GM12874 (cell line): ENCODE measurements around the gene C22orf31.

ENCODE experiments used
- TF ChIP-seq, protein P1 (sequence below): IDR thresholded peaks from 2 replicates; pipeline ENCODE4 v1.5.1; 2011; ENCODE audit warnings: low read depth, mild to moderate bottlenecking, control low read depth, low read length, moderate library complexity; ENCODE audit not compliant: insufficient read depth

Gene C22orf31

DNA sequence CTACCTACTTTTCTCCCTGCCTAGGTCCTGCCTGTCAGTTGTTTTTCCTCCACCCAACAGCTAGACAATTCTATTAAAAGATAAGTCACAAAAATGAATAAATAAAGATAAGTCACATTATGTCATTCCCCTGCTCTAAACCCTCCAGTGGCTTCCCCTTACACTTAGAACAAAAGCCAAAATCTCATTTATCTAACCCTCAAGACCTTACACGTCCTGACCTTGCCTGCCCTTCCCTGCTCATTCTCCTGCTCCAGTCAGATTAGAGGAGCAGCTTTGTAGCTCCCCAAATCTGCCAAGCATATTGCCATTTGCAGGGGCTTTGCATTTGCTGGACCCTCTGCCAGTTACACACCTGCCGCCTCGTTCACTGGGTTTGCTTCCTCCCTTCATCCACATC lies 27.9 kb upstream of the C22orf31 start:
- TF ChIP-seq, protein P1, sequence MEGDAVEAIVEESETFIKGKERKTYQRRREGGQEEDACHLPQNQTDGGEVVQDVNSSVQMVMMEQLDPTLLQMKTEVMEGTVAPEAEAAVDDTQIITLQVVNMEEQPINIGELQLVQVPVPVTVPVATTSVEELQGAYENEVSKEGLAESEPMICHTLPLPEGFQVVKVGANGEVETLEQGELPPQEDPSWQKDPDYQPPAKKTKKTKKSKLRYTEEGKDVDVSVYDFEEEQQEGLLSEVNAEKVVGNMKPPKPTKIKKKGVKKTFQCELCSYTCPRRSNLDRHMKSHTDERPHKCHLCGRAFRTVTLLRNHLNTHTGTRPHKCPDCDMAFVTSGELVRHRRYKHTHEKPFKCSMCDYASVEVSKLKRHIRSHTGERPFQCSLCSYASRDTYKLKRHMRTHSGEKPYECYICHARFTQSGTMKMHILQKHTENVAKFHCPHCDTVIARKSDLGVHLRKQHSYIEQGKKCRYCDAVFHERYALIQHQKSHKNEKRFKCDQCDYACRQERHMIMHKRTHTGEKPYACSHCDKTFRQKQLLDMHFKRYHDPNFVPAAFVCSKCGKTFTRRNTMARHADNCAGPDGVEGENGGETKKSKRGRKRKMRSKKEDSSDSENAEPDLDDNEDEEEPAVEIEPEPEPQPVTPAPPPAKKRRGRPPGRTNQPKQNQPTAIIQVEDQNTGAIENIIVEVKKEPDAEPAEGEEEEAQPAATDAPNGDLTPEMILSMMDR: no peak

DNA sequence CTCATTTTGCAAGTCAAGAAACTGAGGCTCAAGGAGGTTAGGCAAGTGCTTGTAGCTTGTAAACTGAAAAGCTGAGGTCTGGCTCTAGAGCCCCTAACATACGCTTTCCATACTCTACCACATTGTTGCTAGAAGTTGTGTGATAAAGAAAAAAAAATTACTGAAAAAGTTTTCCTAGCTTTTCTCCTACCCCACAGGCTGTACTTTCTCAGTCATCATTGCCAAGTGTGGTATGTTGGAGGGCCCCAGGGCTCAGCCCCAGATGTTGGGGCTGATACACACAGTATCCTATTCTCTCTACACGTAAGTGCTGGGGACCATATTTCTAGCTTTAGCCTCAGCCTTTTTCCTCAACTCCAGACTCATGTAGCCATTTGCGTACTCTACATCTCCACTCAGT lies 27.2 kb upstream of the C22orf31 start:
- TF ChIP-seq, protein P1: no peak

DNA sequence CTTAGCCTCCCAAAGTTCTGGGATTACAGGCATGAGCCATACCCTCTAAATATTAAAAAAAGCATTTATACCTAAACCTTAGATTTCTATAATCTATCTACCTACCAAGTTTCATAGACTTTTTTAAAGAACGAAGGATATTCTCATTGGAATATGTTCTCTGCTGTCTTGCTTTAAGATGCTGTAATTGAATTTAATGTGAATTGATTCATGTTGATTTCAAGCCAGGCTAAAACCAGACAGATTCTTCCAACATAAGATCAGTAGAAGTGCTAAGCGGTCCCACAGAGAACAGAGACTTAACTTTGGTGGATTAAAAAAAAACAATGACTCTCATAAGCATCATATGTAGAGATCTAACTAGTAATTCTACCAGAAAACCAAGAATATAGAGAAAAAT lies 25.4 kb upstream of the C22orf31 start:
- TF ChIP-seq, protein P1: no peak

DNA sequence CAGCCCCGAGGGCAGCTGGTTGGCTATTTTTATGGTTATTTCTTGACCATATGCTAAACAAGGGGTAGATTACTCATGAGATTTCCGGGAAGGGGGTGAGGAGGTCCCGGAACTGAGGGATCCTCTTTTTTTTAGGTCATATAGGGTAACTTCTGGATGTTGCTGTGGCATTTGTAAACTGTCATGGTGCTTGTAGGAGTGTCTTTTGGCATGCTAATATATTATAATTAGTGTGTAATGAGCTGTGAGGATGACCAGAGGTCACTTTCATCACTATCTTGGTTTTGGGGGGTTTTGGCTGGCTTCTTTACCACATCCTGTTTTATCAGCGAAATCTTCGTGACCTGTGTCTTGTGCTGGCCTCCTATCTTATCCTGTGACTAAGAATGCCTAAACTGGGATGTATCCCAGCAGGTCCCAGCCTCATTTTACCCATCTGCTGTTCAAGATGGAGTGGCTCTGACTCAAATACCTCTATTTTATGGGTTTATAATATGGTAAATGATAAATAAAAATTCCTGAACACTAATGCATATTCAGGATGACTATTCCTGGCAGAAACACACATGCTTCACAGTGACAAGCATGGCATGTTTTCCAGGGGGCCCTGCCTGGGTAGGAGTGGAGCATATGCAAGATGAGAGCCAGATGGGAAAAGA lies 22.4 kb upstream of the C22orf31 start:
- TF ChIP-seq, protein P1: no peak

DNA sequence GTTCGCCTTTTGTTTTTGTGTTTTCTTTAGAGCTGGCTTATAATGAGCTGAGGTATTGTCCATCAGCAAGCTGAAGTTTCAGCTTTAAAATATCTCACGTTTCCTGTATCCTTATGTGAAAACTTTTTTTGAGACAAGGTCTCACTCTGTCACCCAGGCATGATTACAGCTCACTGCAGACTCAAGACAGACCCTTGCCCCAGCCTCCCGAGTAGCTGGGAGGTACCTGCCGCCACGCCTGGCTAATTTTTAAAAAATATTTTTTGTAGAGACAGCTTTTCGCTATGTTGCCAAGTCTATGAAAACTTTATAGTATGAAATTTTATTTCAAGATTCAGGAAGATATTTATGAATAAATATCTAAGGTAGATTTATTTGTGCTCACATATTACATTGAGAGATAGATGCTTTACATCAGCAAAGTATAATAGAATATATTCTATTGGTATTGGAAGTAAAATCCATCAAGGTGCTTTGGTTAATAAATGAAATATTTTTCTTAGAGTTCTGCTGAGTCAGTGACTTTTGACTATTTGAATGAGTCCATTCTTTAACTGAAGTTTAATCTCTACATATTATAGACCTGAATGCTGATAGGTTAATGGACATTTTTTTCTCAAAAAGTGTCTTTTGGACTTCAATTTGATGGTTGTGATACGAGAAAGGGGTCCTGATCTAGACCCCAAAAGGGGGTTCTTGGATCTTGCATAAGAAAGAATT lies 21.4 kb upstream of the C22orf31 start:
- TF ChIP-seq, protein P1: no peak

DNA sequence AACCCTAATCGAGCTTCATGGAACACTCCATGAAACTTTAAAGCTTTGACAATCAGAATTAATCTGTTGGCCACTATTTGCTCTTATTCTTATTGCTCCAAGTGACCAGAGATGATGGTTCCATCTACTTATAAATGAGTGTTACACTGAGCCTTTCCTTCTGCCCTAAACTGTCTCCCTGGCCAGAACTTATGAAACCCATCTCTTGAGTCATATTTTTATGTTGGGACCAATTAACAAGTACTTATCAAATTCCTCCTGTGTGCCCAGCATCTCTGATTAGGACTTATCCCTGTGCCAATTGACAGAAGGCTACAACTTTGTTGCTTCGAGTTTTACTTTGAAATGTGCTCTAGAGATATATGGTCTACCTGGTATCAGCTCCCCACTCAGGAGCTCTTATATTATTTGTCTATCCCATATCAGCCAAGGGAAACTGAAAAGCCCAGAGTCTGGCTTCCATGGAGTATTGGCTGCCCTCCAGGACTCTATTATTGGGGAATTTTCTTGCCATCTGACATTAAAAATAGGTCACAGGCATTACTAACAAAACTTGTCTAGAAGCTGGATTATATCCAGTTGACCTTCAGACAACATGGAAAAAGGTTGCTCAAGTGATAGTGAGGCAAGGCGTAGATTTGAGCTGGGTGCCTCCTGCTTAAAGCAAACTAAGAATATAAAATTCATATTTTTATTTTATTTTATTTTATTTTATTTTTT lies 20.0 kb upstream of the C22orf31 start:
- TF ChIP-seq, protein P1: no peak
